ENCODE results near the gene MIPOL1. TPM values are rescaled to one million over a fixed set of nuclear protein-coding genes. Genes with fewer than 3 reads are reported as not detected.
A peak's percentile ranks its signal among the peaks of the same experiment; 100 is the strongest.

Gene MIPOL1
- polyA plus RNA-seq, 6 donors from 2014 or later, result not detected

DNA sequence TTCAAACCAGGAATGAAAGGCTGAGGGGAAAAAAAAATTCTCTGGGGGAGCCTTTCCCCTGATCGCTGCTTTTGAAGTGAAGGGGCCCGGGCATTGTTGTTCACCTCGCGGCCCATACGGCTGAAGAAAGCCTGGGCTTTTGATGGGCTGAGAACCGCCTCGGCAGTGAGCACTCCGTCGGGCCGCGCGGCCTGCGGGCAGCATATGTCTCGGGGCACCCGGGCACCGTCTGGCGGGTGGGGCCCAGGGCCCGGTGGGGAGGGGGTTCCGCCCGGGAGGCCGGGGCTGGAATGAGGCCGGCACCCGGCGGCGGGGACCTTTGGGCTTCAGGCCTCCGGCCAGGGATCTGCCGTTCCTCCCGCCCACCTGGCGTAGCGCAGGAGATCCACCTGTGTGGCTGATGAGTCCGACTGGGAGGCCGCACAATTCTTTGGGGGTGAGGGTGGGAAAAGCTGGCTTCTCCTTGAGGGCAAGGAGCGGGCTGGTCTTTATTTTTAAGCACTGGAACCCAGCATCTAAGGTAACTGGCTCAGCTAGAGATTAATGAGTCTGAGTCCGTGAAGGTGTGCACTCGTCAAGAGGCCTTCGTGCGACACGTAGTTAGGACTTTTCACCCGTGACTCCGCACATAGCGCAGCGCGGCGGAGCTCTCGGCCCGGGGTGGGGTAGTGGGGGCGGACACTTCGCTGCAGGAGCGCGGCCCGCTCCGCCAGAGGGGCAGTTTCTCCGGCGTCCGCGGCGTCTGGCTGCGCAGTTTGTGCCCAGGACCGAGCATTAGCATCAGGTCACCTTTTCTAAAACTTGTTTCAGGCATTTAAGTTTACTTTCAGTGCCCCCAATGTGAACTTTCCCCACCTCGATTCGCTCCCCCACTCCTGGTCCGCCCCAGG lies 386.7 kb downstream of the MIPOL1 start:
- Mint-ChIP-seq H3K36me3 (no peaks in the 10 kb centered on the region), H3K27me3 (peaks cover 36 to 55% (median 53%) of the 10 kb centered on the region in 3 donors), H3K4me3 (peak overlapping the region in 1 of 8 donors; percentile 60), H3K9me3 (peaks cover 0 to 15% (median 6%) of the 10 kb centered on the region in 7 donors), H3K4me1 (peaks cover 0 to 3% (median 0%) of the 10 kb centered on the region in 3 donors), H3K27ac (no peak overlapping the region)
- DNase-seq, result no peak
- ATAC-seq (ENCODE audit: low read depth in 2 of 2), result no peak

DNA sequence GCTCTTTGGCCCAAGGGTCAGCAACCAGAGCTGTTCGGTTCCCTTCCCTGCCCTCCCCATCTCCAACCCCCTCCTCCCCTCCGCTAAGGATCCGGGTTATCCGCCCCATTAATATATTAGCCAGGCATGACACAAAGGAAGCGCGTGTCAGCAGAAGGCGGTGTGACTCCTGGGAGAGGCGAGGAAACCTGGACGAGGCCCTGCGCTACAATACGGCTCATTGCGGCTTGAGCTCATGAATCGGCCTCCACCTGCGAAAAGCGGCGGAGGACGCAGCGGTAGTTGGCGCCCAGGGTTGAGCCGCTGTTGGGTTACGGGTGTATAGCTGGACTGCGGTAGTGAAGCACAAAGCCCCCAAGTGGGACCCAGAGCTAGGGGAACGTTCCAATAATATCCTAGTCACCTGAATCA lies 387.4 kb downstream of the MIPOL1 start:
- Mint-ChIP-seq H3K4me1 (peaks cover 0 to 3% (median 0%) of the 10 kb centered on the region in 3 donors), H3K4me3 (no peak overlapping the region), H3K9me3 (peaks cover 0 to 16% (median 6%) of the 10 kb centered on the region in 7 donors), H3K27ac (no peak overlapping the region), H3K36me3 (no peaks in the 10 kb centered on the region), H3K27me3 (peaks cover 32 to 51% (median 47%) of the 10 kb centered on the region in 3 donors)
- ATAC-seq (ENCODE audit: low read depth in 2 of 2) (no peak), DNase-seq (no peak)

DNA sequence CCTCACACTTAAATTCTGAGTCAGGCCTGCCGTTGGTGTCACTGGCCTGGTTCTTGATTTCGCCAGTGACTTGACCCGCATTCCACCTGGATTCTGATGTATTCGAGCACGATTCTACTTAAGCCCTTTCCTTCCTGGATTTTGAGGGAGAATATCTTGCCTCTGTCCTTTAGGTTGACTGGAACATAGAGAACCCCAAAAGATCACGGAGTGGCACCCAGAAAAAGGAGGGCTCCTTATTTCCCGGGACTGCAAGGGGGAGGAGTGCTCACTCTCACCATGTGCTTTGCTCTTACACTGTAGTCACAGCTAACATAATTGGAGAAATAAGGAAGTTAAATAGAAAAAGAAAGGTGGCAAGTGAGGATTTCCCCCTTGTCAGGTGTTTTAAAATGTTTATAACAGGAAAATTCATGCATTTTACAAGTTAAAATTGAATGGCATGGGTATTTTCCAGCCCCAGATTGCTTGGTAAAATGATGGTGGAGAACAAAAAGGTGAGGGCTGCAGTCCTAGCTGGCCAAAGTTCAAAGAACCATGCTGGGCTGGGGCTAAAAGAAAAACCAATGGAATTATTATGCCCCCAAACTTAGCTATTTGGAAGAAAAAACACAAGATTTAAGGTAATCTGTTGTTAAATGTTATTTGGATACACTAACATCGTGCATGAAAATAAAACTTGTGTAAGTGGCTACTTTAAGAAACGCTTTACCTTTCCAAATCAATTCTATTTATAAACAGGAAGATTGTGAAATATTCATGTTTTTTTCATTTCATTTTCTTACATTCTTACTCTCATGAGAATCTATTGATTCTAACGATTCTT lies 388.4 kb downstream of the MIPOL1 start:
- ATAC-seq (ENCODE audit: low read depth in 2 of 2) (no peak), DNase-seq (no peak)
- Mint-ChIP-seq H3K27me3 (peaks cover 42 to 55% (median 50%) of the 10 kb centered on the region in 3 donors), H3K27ac (no peak overlapping the region), H3K4me3 (no peak overlapping the region), H3K4me1 (peaks cover 0 to 5% (median 0%) of the 10 kb centered on the region in 3 donors), H3K36me3 (peaks cover 0 to 7% of the 10 kb centered on the region in 2 donors), H3K9me3 (peaks cover 0 to 23% (median 6%) of the 10 kb centered on the region in 7 donors)

DNA sequence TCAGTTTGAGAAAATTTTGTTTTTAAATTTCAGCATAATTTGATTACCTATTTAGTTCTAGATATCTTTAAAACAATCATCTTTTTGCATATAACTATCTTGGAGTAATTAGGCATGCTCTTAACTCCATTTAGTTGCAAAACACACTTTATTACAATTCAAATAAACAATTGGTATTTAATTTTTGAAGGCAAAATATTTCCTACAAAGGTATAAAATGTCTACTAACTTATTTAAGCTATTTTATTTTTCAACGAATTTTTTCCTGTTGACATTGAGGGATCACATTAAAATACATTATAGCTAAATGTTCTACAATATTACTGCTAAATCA lies 389.0 kb downstream of the MIPOL1 start:
- Mint-ChIP-seq H3K36me3 (peaks cover 0 to 12% of the 10 kb centered on the region in 2 donors), H3K9me3 (peaks cover 0 to 25% (median 8%) of the 10 kb centered on the region in 7 donors), H3K4me3 (no peak overlapping the region), H3K27ac (no peak overlapping the region), H3K4me1 (peaks cover 0 to 6% (median 0%) of the 10 kb centered on the region in 3 donors), H3K27me3 (peaks cover 45 to 58% (median 56%) of the 10 kb centered on the region in 3 donors)
- ATAC-seq (ENCODE audit: low read depth in 2 of 2), result no peak
- no peak for DNase-seq

DNA sequence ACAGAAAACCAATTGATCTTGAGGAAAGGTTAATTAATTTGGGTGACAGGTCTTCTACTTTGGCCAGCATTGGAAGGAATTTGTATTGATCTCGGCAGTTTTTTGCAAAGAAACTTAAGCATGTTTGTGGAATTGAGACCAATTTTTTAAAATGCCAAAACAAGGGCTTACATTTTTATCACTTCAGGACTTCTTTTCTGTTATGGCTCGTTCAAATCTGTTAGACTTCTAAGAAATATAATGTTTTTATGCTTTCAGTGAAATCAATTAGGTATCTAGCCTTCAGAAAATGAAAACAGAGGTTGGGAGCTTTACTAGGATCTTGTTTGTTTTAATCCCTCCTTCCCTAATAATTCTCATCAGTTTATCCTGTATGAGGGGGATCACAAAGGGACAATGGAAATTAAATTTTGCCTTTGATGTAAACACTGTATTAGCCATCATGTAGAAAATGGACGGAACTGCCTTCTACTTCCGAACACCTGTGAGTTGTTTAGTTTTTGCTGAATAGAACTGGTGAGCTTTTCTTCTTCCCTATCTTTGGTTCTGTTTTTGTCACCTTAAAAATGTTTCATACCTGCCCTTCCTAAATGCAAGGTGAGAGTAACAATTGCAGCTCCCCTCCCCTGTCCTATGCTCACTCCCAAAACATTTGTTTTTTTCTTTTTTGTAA lies 389.5 kb downstream of the MIPOL1 start:
- peaks cover 45 to 61% (median 58%) of the 10 kb centered on the region in 3 donors for H3K27me3 Mint-ChIP-seq

DNA sequence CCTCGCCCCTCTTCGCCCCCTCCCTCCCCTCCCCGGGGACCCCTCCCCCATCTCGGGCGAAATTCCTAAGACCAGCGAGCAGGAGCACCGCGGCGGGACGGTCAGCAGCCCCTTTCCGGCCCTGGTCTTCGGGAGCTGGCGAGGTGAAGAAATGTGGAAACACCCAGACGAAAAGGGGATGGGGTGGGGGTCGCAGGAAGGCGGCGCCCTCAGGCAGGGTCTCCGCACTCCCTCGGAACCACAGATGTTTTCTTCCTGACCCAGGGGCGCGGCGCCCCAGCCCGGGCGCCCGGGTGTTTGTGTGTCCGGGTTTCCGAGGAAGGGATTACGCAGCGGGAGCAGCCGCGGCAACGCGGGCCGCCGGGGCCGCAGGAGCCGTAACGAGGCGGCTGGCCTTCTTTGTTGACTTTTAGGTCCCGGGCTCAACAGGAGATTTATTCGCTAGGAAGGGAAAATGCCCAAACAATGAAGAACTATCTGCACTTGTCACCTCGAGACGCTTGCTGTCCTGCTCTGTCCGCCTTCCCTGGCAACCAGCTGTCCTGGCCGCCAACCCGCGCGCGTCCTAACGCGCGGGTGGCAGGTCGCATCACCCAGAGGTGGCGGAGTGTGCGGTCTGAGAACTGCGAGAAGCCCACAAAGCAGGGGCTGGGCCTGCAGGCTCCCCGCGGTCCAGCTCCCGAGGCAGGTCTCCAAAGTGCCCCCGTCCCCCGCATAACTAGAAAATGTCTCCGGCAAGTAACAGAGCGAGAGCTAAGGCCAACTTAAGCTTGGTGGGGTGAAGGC lies 390.3 kb downstream of the MIPOL1 start:
- H3K27ac Mint-ChIP-seq, result no peak overlapping the region
- no peak overlapping the region for H3K4me3 Mint-ChIP-seq
- peaks cover 0 to 27% (median 13%) of the 10 kb centered on the region in 7 donors for H3K9me3 Mint-ChIP-seq
- no peak for ATAC-seq (ENCODE audit: low read depth in 2 of 2)
- H3K4me1 Mint-ChIP-seq, result peaks cover 0 to 8% (median 5%) of the 10 kb centered on the region in 3 donors
- peaks cover 0 to 12% of the 10 kb centered on the region in 2 donors for H3K36me3 Mint-ChIP-seq
- no peak for DNase-seq
- H3K27me3 Mint-ChIP-seq, result peaks cover 49 to 65% (median 60%) of the 10 kb centered on the region in 3 donors

More for the DNA sequence above, 389.5 kb downstream of the MIPOL1 start:
- Mint-ChIP-seq H3K9me3 (peaks cover 0 to 25% (median 8%) of the 10 kb centered on the region in 7 donors), H3K4me1 (peaks cover 0 to 6% (median under 1%) of the 10 kb centered on the region in 3 donors), H3K36me3 (peaks cover 0 to 12% of the 10 kb centered on the region in 2 donors), H3K4me3 (no peak overlapping the region), H3K27ac (no peak overlapping the region)
- DNase-seq, result no peak
- ATAC-seq (ENCODE audit: low read depth in 2 of 2), result no peak

DNA sequence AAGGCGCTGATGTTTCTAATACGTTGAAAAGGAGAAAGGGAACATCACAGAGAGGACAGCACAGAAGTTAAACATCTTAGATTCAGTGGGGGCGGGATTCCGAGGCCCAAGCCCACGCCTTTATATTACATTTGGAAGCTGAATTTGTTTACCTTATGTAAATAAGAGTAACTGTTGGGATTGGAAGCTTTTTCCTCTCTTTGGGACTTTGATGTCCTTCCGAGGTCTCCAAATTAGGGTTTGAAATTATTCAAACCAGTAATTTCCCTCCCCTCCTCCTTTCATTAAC lies 390.9 kb downstream of the MIPOL1 start:
- Mint-ChIP-seq H3K36me3 (peaks cover 0 to 12% of the 10 kb centered on the region in 2 donors), H3K4me1 (peaks cover 0 to 9% (median 3%) of the 10 kb centered on the region in 3 donors), H3K9me3 (peaks cover 0 to 30% (median 13%) of the 10 kb centered on the region in 7 donors), H3K27me3 (peaks cover 54 to 66% (median 57%) of the 10 kb centered on the region in 3 donors), H3K27ac (no peak overlapping the region), H3K4me3 (no peak overlapping the region)
- DNase-seq, result no peak
- no peak for ATAC-seq (ENCODE audit: low read depth in 2 of 2)

DNA sequence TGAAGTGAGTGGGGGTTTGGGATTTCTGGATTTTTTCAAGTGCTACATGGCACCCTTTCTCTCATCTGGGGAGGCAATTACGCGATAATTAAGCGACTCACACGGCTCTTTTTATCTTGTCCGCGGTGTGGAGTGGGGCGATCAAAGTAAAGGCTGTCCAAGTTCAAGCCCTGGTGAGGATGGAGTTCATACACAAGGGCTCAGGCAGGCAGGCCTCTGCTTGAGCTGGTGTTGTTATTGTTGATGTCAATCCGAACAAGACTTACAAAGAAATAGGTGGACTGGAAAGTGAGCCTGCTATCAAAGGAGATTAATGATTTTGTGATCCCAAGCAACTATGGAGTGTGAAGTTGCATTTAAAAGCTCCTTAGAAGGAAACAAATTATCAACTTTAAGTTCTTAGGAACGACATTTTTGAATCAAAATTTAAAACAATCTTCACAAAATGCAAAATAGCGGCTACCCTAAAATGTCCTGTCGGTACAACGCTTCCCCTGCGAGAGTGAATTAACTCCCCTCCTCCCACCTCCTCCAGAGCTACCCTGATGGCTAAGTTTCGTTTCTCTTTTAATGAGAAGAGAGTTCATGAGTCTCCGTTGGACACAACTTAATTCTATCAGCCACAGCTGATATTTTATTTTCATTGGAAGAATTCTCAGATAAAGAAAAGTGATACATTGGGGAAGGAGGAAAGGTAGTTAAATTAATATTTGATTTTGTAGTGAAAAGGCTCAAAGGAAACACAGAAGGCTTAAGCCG lies 391.4 kb downstream of the MIPOL1 start:
- Mint-ChIP-seq H3K4me3 (no peak overlapping the region), H3K4me1 (peaks cover 2 to 9% (median 8%) of the 10 kb centered on the region in 3 donors), H3K27me3 (peaks cover 59 to 72% (median 62%) of the 10 kb centered on the region in 3 donors), H3K27ac (no peak overlapping the region), H3K36me3 (peaks cover 3 to 12% of the 10 kb centered on the region in 2 donors), H3K9me3 (peaks cover 0 to 36% (median 13%) of the 10 kb centered on the region in 7 donors)
- DNase-seq, result no peak
- no peak for ATAC-seq (ENCODE audit: low read depth in 2 of 2)

DNA sequence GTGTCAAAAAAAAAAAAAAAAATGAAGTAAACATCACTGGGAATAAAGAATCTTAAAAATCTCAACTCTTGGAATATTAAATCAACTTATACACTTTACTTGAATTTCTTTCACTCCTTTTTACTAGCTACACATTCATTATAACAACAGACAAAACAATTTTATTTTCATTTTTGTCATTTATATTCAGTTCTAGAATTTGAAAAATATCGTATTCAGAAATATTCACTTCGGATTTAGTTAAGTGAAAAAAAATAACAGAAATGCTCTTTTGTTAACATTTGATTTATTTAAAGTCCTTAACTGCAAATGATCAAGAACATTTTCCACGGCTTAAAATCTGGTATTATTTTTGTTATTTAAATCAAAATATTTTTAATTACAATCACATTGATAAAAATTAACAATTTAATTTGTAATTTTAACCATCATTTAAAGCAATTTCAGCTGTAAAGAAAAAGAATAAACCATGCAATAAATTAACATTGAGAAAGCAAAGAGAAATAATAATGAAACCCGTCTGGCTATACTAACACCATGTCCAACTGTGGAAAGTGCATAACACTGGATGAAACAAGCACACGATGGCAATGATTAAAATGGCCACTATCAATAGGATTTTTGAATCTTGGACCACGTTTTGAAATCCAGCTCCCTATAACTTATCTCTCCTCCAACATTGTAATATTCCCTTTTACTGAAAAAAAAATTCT lies 392.1 kb downstream of the MIPOL1 start:
- peaks cover 0 to 38% (median 13%) of the 10 kb centered on the region in 7 donors for H3K9me3 Mint-ChIP-seq
- no peak for ATAC-seq (ENCODE audit: low read depth in 2 of 2)
- H3K27me3 Mint-ChIP-seq, result peaks cover 61 to 74% (median 69%) of the 10 kb centered on the region in 3 donors
- H3K36me3 Mint-ChIP-seq, result peaks cover 4 to 12% of the 10 kb centered on the region in 2 donors
- H3K4me3 Mint-ChIP-seq, result no peak overlapping the region
- no peak overlapping the region for H3K27ac Mint-ChIP-seq
- no peak for DNase-seq
- H3K4me1 Mint-ChIP-seq, result peaks cover 4 to 9% (median 9%) of the 10 kb centered on the region in 3 donors

DNA sequence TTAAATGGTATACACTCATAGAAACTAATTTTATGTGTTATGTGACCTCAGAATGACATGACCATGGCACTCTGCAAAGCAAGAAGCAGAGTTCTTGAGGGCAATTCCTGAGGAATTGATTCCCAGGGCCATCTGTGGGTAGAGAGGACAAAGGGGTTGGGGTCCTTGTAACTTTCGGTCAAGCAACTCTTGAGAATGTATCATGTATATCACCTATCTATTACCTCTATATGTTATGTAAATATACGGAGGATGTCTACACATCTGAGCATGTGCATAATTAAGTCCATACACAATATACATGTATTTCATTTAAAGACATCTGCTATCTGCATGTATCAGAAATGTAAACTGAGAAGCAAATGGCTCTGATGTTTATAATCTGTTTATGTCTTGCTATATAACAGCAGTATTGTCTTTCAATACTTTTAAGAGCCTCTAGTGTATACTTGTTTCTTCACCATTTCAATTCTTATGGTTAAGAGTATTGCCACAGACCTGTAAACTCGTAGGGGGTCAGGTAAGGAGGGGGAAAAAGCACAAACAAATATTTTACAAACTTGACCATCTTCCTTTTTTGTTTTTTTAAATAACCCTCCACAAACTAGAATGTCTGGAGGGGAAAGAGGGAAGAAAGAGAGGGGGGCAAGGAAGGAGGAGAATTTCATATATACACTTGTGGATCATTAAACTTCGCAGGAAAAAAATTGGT lies 392.8 kb downstream of the MIPOL1 start:
- no peak for DNase-seq
- Mint-ChIP-seq H3K9me3 (peaks cover 0 to 38% (median 10%) of the 10 kb centered on the region in 7 donors), H3K4me1 (peaks cover 5 to 11% (median 10%) of the 10 kb centered on the region in 3 donors), H3K4me3 (peak overlapping the region in 2 of 8 donors; percentile 38 to 45), H3K36me3 (peaks cover 4 to 12% of the 10 kb centered on the region in 2 donors), H3K27ac (no peak overlapping the region), H3K27me3 (peaks cover 62 to 70% (median 69%) of the 10 kb centered on the region in 3 donors)
- no peak for ATAC-seq (ENCODE audit: low read depth in 2 of 2)

All from naive B cell (primary cell).